Cardiac septum (tissue), 1 donor: ENCODE measurements around the gene TMPRSS12. TPM values are rescaled to one million over a fixed set of nuclear protein-coding genes. Genes with fewer than 3 reads are reported as not detected.
"Not testable (repeated sequence)": the region's sequence is repeated elsewhere in the genome, so short reads cannot be mapped to it uniquely, and the experiment has no call there.

Experiments used
- DNase-seq: peaks from one replicate; pipeline ENCODE4 v3.0.0-alpha.2; 2020; ENCODE audit warnings: low spot score
- intact Hi-C: fragments of 100-400 bp; cut with DNase I; formaldehyde crosslinking; loops from one replicate; pipeline ENCODE4 v1.14.0; 2022
- total RNA-seq: library from RNA; stranded (reverse); fragmentation: NEBNext Ultra II Directional; extraction: Animal tissue kit (Norgen Biotek cat#: 25700); gene quantifications from one replicate; pipeline ENCODE4 v1.2.1, GENCODE V29; 2021
- donor health status: DM: no; HTN: no; CAD: no.

Gene TMPRSS12
- total RNA-seq, 1 donor from 2014 or later, result not detected

GRCh38 chr12:50855218-50855617 is 12.5 kb downstream of the TMPRSS12 start:
- intact Hi-C loops, DNase-seq: not testable (repeated sequence)

GRCh38 chr12:50855679-50856078 is 13.0 kb downstream of the TMPRSS12 start:
- intact Hi-C loops, DNase-seq: not testable (repeated sequence)

GRCh38 chr12:50859621-50860310 is 17.0 kb downstream of the TMPRSS12 start:
- intact Hi-C loops, result no loop called here

GRCh38 chr12:50862316-50862715 is 19.6 kb downstream of the TMPRSS12 start:
- intact Hi-C loops, result no loop called here

More at GRCh38 chr12:50859621-50860310, 17.0 kb downstream of the TMPRSS12 start:
- no peak for DNase-seq

GRCh38 chr12:50865266-50865665 is 22.5 kb downstream of the TMPRSS12 start:
- no peak for DNase-seq
- intact Hi-C loops, result no loop called here

More at GRCh38 chr12:50862316-50862715, 19.6 kb downstream of the TMPRSS12 start:
- DNase-seq, result no peak

GRCh38 chr12:50868881-50869280 is 26.2 kb downstream of the TMPRSS12 start:
- intact Hi-C loops, DNase-seq: not testable (repeated sequence)

- no peak for DNase-seq
- intact Hi-C loops, result no loop called here
These were observed 39.8 kb downstream of the TMPRSS12 start for GRCh38 chr12:50882563-50882962.

- no peak for DNase-seq
- intact Hi-C loops, result no loop called here
These were observed 44.5 kb downstream of the TMPRSS12 start for GRCh38 chr12:50887191-50887590.

- no peak for DNase-seq
- intact Hi-C loops, result no loop called here
These were observed 45.9 kb downstream of the TMPRSS12 start for GRCh38 chr12:50888666-50889065.

- intact Hi-C loops, result no loop called here
- DNase-seq, result no peak
These were observed 51.5 kb downstream of the TMPRSS12 start for GRCh38 chr12:50894241-50894640.

- intact Hi-C loops, result no loop called here
- no peak for DNase-seq
These were observed 59.0 kb downstream of the TMPRSS12 start for GRCh38 chr12:50901685-50902113.

- intact Hi-C loops, DNase-seq: not testable (repeated sequence)
These were observed 65.8 kb downstream of the TMPRSS12 start for GRCh38 chr12:50908479-50908878.

- DNase-seq, intact Hi-C loops: not testable (repeated sequence)
These were observed 69.6 kb downstream of the TMPRSS12 start for GRCh38 chr12:50912361-50912760.

- no peak for DNase-seq
- intact Hi-C loops, result no loop called here
These were observed 70.5 kb downstream of the TMPRSS12 start for GRCh38 chr12:50913224-50913623.

GRCh38 chr12:50914872-50915484 is 72.3 kb downstream of the TMPRSS12 start:
- intact Hi-C loops, result no loop called here
- DNase-seq, result no peak

GRCh38 chr12:50916292-50916691 is 73.6 kb downstream of the TMPRSS12 start:
- no peak for DNase-seq
- intact Hi-C loops, result no loop called here

- no peak for DNase-seq
- intact Hi-C loops, result no loop called here
These were observed 76.0 kb downstream of the TMPRSS12 start for GRCh38 chr12:50918584-50919316.

- DNase-seq, result no peak
- intact Hi-C loops, result no loop called here
These were observed 80.1 kb downstream of the TMPRSS12 start for GRCh38 chr12:50922820-50923219.

- DNase-seq, result no peak
- intact Hi-C loops, result no loop called here
These were observed 80.8 kb downstream of the TMPRSS12 start for GRCh38 chr12:50923361-50924130.

GRCh38 chr12:50924131-50924438 is 81.4 kb downstream of the TMPRSS12 start:
- DNase-seq, result no peak
- intact Hi-C loops, result no loop called here
